ENCODE results near the gene CCDC30.
"Not testable (repeated sequence)": the region's sequence is repeated elsewhere in the genome, so short reads cannot be mapped to it uniquely, and the experiment has no call there.

Gene CCDC30

DNA sequence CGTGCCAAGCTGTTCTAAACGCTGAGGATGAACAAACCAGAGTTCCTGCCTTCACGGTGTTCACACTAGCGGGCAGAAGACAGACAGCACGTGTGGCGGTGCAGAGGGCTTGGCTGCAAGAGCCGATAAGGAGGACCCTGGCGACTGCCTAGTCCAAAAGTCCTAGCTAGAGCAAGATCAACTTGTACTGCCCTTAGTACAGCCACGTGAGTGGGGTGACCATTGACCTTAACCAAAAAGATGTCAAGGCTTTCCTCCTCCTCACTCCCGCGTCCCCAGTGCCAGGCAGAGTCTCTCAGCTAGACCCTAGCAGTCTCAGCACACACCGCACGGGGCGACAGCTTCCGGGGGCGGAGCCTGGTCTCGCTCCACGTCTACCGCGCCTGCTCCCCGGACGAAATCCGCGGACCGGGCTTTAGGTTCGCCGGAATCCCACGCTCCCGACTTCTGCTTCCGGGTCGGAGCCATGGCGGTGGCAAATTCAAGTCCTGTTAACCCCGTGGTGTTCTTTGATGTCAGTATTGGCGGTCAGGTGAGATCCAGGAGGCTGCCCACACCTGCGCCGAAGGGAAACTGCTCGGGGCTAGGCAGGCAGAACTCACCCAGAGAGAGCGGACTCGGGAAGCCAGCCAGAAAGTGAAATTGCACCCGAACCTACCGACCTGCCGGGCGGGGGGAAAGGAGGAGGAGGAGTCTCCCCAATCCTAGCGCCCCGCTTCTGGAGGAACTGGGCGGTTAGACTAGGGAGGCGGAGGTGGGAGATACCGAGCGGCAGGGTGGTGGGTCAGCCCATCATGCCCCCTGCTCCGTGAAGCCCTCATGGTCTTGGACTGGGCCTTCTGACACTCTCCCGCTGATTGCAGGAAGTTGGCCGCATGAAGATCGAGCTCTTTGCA lies 195.1 kb downstream of the CCDC30 start, which contains the start of gene PPIH:
Gene PPIH, plus strand, starts transcription at position 443 of the 896 bp plus-strand sequence. Its CDS starts 24 bp downstream, at position 467.
- peak; percentile 91 for DNase-seq (ENCODE audit: low read depth)

DNA sequence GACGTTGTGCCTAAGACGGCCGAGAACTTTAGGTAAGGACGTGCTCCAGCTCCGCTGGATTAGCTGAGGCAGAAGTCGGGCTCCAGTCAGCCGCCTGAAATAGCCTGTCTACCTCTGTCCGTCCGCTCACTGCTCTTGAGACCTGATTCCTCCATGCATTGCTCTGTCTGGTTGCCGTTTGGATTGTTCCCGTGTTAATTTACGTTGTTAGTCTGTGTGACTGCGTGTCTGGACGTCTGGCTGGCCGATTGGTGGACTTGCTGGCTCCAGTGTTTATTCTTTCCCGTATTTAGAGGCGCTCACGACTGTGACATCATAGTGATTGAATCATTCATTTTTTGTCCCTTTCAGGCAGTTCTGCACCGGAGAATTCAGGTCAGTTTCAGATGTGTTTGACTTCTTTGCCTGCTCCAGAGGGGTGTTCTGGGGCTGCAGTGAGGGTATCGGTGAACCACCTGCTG lies 195.8 kb downstream of the CCDC30 start:
- DNase-seq (ENCODE audit: low read depth): no peak

DNA sequence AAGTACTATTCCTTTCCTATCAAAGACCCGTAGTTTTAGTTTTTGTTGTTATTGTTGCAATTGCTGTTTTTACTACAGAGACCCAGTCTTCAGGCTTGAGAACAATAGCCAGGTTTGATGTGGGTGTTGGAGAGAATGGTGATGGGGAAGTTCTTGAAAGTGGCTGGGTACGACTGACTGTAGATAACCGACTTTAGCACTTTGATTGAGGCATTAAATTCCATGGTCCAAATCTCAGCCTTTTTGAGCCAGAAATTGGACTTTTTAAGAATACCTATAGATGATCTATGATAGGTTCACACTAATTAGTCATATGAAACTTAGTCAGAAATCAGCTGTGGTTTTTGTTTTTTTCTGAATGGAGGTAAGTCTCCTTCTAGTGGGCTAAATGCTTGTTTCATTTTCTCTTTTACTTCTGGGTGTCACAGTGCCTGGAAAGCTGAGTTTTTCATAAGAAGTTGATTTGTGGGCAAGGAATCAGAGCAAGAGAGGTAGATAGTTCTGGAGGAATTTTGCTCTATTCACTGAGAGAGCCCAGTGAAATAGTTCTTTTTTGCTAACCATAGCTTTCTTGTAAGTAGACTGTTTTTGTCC lies 197.9 kb downstream of the CCDC30 start:
- DNase-seq (ENCODE audit: low read depth): no peak

DNA sequence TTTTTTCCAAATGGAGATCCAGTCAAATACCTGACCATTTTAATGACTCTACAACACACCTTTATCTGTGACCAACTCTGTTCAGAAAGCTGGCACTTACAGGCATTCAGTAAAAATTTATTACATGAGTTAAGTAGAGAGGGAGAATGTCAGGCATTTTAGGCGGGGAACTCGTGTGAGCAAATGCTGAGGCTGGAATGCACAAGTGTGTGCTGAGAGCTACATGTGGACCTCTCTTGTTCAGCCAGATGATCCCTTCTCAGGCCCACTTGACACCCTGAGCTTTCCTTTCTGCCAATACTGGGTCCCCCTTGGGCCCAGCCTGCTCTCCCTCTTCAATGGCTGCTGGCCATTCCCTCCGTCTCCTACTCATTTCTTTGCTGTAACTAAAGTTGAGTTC lies 206.8 kb downstream of the CCDC30 start:
- DNase-seq (ENCODE audit: low read depth): no peak

DNA sequence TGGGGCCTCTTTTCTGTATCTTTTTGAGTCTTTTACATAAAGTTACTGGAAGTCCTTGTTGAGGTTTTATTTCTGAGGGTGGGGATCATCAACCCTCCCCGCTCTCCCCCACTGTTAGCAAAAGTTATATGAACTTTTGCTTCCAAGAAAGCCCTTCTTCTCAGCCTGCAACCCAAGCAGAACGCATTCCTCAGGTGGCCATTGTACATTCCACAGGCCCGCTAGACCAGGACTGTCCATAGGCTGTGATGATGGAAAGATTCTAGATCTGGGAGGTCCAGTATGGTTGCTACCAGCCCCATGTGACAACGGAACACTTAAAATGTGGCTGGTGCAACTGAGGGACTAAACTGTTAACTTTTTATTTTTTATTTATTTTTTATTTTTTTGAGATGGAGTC lies 207.3 kb downstream of the CCDC30 start:
- DNase-seq (ENCODE audit: low read depth): no peak

DNA sequence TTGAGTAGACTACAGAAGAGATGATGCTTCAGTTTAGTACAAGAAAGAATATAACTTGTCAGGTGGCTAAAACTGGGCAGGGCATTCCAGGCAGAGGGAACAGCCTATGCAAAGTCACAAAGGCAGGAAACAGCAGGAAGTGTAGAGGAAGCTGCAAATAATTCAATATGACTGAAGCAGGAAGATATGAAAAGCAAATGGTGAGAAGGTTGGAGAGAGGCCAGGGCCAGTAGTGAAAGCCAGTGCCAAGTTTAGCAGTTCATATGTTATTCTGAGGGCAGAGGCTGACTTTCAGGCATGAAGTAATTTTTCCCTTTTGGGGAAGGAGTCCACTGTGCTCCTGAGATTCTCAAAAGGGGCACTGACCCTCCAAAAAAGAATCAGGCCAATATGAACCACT lies 211.1 kb downstream of the CCDC30 start:
- no peak for DNase-seq (ENCODE audit: low read depth)

DNA sequence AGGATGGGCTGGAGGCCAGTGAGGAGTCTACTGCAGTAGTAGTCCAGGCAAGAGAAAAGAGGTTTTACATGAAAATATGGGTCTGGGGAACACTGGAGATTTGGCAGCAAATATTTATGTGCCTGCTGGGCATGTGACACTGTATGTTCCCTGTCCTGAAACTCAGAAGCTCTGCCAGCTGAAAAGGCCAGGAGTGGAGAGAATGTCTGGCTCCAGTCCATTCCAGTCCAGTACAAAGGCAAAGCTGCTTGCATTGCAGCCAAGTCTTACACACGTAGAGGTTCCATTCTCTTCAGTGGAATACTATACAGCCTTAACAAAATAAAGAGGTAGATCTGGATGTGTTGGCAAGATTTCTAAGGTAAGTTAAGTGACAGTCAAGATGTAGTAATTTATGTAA lies 211.6 kb downstream of the CCDC30 start:
- no peak for DNase-seq (ENCODE audit: low read depth)

DNA sequence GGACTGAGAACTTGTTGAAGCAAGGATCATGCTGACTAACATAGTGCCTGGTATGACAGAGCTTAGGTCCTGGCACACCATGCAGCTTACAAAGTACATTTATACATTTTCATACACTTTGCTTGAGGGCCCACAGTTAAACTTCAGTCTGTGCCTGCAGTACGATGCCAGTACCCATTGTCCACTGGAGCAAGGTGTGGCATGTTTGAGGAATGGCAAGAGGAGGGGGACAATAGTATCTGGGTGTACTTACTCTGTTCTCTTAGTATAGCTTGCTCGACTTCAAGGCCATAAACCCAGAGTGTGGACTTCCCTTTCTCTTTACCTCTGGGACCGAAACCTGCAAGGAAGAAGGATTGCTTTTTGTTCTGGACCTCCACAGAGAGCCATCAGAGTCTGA lies 212.4 kb downstream of the CCDC30 start:
- DNase-seq (ENCODE audit: low read depth): no peak

DNA sequence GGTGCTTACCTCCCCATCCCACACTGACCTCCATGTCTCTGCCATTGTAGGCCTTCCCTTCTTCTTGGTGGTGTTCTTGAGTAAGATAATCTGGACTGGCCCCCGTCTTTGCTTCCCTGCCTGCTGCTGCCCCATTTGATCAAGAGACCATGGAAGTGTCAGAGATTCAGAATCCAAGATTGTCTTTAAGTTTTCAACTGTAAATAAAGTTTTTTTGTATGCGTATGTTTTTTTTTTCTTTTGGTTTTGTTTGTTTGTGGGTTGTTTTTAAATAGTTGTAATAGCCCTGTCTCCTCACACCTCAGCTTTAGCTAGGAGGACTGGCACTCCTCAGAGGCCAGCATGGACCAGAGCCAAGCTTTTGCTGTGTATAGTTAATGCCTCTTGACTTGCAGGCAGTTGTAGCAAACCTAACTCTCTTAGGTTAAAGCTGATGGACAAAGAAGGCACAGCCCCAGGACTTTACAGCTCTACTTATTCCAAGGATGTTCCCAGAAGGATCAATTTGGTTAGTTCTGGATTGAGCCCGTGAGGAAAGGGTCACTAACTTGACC lies 213.5 kb downstream of the CCDC30 start:
- DNase-seq (ENCODE audit: low read depth): no peak

DNA sequence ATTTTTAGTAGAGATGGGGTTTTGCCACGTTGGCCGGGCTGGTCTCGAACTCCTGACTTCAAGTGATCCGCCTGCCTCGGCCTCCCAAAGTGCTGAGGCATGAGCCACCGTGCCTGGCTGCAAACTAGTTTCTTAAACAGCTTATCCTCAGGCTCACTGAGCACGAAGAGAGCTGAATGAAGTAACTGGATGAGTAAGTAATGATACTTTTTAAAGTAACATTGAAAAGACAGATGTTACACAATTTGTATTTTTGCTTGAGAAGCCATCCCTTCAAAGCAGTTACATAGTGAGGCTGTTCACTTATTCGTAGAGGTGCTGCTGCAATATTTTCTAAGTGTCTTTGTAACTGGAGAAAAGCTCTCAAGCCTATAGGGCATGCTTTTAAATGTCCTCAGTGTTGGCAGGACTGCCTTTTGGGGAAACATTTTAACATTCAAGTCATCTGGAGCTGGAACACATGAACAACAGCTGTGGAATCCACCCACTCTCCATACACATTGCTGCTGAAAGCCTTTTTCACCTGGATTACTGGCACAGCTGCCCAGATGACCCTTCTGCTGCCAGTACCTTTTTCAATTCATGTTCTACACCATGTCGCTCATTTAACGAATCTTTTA lies 216.4 kb downstream of the CCDC30 start:
- DNase-seq (ENCODE audit: low read depth): no peak

DNA sequence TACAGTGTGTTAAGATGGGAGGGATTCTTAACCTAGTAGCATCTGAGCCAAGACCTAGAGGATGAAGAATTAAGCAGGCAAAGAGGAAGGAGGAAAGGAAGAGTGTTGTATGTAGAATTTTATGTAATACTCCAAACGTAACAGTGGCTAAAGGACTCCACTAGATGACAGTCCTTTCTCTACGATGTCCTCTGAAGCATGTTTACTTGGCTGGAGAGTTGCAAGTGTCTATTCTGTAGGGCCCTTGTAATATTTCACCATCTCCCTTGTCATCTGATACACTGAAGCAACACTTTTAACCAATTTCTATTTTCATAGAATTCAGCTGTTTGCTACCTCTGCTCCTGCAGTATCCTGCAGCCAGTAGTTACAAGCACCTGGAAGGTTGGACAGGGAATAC lies 217.0 kb downstream of the CCDC30 start:
- no peak for DNase-seq (ENCODE audit: low read depth)

DNA sequence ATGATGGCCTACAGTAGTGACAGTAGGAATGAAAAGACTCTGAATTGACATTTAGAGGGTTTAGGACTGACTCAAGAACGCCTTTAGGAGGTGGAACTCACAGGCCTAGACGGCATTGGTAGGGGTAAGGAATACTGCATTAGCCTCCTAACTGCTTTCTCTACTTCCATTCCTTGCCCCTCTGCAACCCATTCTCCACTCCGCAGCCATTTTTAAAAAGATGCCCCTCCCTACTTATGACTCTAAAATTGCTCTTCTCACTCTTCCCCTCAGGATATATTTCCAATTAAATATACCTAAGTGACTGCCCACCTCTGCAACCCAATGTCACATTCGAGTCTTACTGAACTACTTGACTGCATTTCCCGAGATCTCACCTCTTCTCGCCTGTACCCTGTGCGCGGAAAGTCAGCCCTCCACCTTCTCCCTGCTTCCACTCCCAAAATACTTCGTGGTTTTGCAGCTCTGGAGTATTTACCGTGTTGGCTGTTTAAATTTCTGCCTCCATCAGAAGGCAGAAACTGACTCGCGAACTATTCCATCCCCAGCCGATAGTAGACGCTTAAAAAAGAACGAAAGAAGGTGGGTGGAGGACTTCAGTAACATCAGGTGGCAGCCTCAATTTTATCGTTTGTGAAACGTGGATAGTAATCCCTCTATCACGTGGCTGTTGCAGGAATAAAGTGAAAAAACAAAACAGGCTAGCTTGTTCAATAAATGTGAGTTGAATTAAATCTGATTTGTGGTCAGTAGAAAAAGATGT lies 218.0 kb downstream of the CCDC30 start:
- no peak for DNase-seq (ENCODE audit: low read depth)

DNA sequence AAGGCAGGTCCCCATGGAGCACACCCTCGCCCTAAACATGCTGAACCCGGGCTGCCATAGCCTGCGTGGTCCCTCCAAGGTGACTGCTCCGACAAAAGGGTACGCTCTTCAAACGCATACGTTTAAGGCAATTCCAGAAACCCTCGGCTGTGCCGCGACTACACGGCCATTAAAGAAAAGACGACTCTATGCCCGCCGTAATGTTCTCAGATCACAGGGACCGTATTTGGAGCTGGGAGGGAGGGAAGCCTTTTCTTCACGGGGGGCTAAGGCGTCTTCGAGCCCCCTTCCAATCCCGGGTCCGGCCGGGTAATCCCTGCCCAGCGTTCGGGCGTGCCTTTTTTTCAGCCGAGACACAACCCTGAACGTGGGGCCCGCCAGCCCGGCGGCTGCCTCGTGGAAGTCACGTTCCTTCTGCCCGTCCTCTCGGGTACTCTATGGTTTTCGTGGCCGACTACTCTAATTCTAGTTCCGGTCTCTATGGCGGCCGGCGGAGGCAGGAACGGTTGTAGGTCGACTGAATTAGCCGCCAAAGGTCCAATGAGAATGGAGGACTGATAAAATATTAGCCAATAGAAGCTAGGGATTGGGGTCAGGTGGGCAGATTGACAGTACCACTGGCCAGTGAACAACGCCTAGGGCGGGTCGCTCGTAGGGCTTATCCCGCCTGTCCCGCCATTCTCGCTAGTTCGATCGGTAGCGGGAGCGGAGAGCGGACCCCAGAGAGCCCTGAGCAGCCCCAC lies 218.8 kb downstream of the CCDC30 start, which contains the start of gene YBX1:
Gene YBX1, plus strand, starts transcription at position 678 of the 743 bp plus-strand sequence. CDS start 148 bp downstream, outside the sequence.
- peak; percentile 90 for DNase-seq (ENCODE audit: low read depth)

DNA sequence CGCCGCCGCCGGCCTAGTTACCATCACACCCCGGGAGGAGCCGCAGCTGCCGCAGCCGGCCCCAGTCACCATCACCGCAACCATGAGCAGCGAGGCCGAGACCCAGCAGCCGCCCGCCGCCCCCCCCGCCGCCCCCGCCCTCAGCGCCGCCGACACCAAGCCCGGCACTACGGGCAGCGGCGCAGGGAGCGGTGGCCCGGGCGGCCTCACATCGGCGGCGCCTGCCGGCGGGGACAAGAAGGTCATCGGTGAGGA lies 219.3 kb downstream of the CCDC30 start:
- not testable (repeated sequence) for DNase-seq (ENCODE audit: low read depth)

DNA sequence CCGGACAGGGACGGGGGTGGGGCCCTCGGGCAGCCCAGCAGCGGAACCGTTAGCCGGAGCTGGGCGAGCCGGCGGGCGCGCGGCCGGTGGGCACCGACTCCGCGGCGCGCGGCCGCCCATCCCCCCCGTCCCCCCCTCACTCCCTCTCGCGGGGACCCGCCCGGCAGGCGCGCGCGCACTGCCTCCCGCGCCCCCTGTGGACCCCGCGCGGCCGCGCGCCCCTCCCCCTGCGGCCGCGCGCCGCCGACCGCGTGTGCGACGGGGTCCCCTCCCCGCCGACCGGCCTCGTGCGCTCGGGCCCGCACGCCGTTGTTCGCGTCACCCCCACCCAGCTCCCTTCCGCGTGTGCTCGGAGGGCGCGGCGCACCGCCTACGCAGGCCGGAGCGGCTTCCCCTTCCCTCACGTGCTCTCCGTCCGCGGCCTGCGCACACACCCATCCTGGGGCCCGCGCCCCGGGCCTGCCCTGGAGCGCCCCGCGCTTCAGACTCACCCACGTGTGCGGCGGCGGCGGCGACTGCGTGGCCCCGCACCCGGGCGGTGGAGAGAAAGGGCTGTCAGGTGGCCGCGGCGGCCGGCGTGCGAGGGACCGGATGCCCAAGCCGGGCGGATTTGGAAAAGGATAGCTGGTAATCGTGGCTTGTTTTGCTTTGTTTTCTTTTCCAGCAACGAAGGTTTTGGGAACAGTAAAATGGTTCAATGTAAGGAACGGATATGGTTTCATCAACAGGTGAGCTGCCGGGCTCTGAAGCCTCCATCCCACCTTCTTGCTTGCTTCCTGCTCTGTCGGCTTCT lies 219.8 kb downstream of the CCDC30 start:
- peak; percentile 58 for DNase-seq (ENCODE audit: low read depth)

DNA sequence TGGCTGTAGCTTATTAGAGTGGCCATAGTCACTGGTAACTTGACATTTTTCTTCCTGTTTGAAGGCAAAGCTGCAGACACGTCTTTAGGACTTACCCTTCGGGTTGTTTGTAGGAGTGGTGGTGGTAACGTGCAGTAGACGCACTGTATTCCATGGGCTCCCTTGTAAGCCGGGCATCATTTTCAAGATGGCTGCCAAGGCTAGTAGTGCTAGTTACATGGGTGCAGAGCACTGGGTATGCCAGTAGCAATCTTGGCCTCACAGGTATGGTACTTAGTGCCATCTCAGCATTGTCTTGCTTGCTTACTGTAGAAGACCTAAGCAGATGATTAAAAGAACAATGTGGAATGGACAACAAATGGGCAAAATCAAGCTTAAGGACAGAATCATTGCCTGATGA lies 221.1 kb downstream of the CCDC30 start:
- no peak for DNase-seq (ENCODE audit: low read depth)

DNA sequence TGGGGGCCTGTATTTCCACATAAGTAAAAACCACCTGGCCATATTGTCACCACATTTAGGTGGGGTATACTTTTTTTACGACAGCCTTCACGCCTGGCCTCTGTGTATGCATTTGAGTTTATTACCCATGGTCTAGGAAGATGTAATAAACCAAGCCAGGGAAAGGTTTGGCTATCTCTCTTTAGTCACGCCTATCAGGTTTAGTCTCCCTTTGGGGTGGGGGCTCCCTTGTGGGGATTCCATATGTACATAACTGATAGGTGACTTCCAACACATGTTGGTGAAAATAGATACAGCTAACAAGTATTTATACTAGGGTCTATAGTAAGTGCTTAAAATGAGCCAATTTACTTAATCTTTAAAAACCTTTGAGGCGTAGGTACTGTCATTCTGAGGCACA lies 223.3 kb downstream of the CCDC30 start:
- DNase-seq (ENCODE audit: low read depth): no peak

DNA sequence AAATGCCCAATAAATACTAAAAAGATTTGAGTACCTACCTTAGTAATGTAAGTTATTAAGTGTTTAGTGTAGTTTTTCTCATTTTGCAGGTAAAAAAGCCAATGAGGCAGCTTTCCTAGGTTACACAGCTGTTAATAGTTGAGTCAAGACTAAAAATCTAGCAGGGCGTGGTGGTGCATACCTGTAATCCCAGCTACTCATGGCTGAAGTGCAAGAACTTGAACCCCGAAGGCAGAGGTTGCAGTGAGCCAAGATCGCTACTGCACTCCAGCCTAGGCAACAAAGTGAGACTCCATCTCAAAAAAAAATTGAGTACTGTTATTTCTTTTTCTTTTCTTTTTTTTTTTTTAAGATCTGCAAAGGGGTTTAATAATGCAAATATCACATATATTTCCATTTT lies 226.8 kb downstream of the CCDC30 start:
- DNase-seq (ENCODE audit: low read depth): no peak

DNA sequence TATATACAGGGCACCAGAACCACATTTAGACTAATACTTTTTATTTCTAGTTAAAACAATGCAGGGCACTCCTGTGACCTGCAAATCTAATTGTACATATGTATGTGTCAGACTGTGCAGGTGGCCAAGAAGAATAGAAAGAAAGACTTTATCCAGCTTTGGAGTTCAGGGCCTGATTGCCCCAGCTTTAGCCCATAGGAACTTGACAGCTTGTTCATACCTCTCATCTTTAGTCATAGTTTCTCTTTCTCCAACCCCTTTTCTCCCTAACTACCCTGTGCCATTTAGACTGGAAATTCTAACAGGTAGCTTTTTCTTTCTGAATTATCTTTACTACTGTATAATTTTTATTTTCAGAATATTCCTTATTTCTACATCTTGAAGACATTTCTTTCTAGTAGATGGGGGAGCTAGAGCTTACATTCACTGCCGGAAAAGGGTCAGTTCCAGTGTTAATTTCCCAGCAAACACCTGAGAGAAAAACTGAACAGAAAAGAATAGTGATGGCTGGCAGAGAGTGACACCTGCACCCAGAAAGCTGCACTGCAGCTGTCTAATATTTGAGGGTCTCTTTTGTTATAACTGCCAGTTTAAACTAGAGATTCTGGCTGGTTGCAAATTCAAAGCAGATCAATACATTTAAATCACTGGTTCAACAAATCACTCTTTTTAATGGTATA lies 227.5 kb downstream of the CCDC30 start:
- DNase-seq (ENCODE audit: low read depth): no peak

DNA sequence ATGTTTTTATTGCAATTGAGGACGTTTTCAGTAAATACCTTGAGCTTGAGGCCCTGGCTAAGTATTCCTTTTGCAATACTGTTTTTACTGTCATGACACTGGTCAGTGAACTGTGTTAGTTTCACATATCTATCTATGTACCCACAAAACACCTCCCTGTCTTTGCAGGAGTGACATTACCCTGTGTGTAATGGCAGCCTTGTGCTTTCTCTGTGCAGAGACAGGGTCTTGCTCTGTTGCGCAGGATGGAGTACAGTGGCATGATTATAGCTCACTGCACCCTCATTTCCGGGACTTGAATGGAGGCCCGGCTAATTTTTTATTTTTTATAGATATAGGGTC lies 228.0 kb downstream of the CCDC30 start:
- no peak for DNase-seq (ENCODE audit: low read depth)
